Gastrocnemius medialis (tissue), 4 donors: Measurements from ENCODE around the gene INCENP. TPM values are rescaled to one million over a fixed set of nuclear protein-coding genes. Genes with fewer than 3 reads are reported as not detected.
"Not testable (repeated sequence)": the region's sequence is repeated elsewhere in the genome, so short reads cannot be mapped to it uniquely, and the experiment has no call there.

Experiments used
- ATAC-seq, 2 donors: fragments of 150-250 bp; one replicate each; pipeline ENCODE4 v1.9.1; 2016
- DNase-seq, 2 donors: peaks; one replicate each; pipeline ENCODE4 v3.0.0-alpha.2; 2019
- H3K27ac ChIP-seq, 4 donors: fragments of 200-600 bp; sonication (generic); 1 replicate in 1 of 4; 2 replicates in 3 of 4; pipeline ENCODE4 v1.5.1; 2016 to 2018; ENCODE audit warnings: mild to moderate bottlenecking in 2 of 4, moderate library complexity in 1 of 4
- H3K27me3 ChIP-seq, 3 donors: fragments of 200-600 bp; sonication (generic) in 2 of 3; 1 replicate in 1 of 3; 2 replicates in 2 of 3; pipeline versions ENCODE4 v1.5.1 to v1.6.0; 2016 to 2019; ENCODE audit warnings: mild to moderate bottlenecking in 1 of 3, moderate library complexity in 1 of 3
- H3K36me3 ChIP-seq, 2 donors: fragments of 200-600 bp; sonication (generic) in 1 of 2; one replicate each; pipeline ENCODE4 v1.5.1; 2017 to 2018
- H3K4me1 ChIP-seq, 2 donors: fragments of 200-600 bp; sonication (generic) in 1 of 2; one replicate each; pipeline ENCODE4 v1.5.1; 2016 to 2017; ENCODE audit warnings: mild to moderate bottlenecking in 2 of 2
- H3K4me3 ChIP-seq, 4 donors: fragments of 200-600 bp; sonication (generic) in 3 of 4; 1 replicate in 1 of 4; 2 replicates in 3 of 4; pipeline ENCODE4 v1.5.1; 2016 to 2019; ENCODE audit warnings: mild to moderate bottlenecking in 2 of 4
- H3K9me3 ChIP-seq, 3 donors: fragments of 200-600 bp; sonication (generic) in 2 of 3; 1 replicate in 1 of 3; 2 replicates in 2 of 3; pipeline ENCODE4 v1.5.1; 2016 to 2019
- CTCF ChIP-seq, 5 experiments: fragments of 450-650 bp in 3 of 5; fragments of 200-600 bp in 2 of 5; sonication (generic) in 2 of 5; IDR thresholded peaks in 4 of 5; conservative IDR thresholded peaks in 1 of 5; 1 replicate in 4 of 5; 2 replicates in 1 of 5; pipeline ENCODE4 v1.5.1; 2016 to 2019; ENCODE audit warnings: antibody characterized with exemption in 5 of 5, mild to moderate bottlenecking in 3 of 5, moderate library complexity in 3 of 5
- POLR2A ChIP-seq, 2 donors: fragments of 450-650 bp; IDR thresholded peaks; one replicate each; pipeline ENCODE4 v1.6.1; 2017; ENCODE audit warnings: antibody characterized with exemption in 2 of 2, mild to moderate bottlenecking in 2 of 2, moderate library complexity in 2 of 2
- in situ Hi-C, 4 donors: fragments of 200-750 bp; cut with MboI; loops; one replicate each; pipeline versions ENCODE4 v1.15.0 to v1.8.0; 2017; ENCODE audit warnings: low sequenced_read_pairs in 4 of 4
- intact Hi-C: fragments of 100-400 bp; cut with DNase I; formaldehyde crosslinking; loops from one replicate; pipeline ENCODE4 v1.15.1; 2023; ENCODE audit warnings: low total_unique reads
- total RNA-seq, 4 donors: library from RNA; depleted of rRNA; stranded (reverse); fragments of >200 nt; gene quantifications; one replicate each; pipeline versions ENCODE4 v1.1.0 to v1.2.3, GENCODE V29; 2016

The INCENP gene
- total RNA-seq, 4 donors from 2014 or later = 6.3 to 18.7 (median 13.7) TPM

DNA sequence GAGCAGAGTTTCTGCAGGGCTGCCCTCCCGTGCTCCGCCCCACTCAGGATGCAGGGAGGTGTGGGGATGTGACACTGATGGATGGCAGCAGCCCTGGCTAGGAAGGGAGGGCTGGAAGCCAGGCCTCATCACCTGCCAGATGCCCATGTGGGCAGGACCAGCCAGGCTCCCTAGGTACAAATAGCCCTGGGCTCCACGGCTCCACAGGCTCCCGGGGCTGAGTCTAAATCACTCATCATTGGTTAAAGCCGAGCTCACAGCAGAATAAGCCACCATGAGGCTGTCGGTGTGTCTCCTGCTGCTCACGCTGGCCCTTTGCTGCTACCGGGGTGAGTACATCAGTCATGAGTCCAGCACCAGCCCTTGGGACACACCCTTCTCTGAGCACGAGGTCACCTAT, 66.2 kb downstream of the INCENP start, which contains the start of gene SCGB1D1:
Gene SCGB1D1, plus strand, starts transcription at position 206 of the 400 bp plus-strand sequence. Its CDS starts 69 bp downstream, at position 275.
- in situ Hi-C loops (no loop called here), intact Hi-C loops (no loop called here)
- no peaks in the 10 kb centered on the region for H3K36me3 ChIP-seq
- H3K4me3 ChIP-seq = no peak within 1 kb of the TSS
- H3K27ac ChIP-seq = no peak within 1 kb of the TSS
- ATAC-seq (no peak), DNase-seq (no peak)
- H3K27me3 ChIP-seq = peaks cover 0 to 3% (median 0%) of the 10 kb centered on the region in 3 donors
- TF ChIP-seq POLR2A (IDR thresholded peaks at IDR 0.05) (no peak), CTCF (IDR thresholded peaks at IDR 0.05 in 4 of 5, conservative IDR thresholded peaks at IDR 0.05 in 1 of 5) (no peak)
- H3K9me3 ChIP-seq = no peaks in the 10 kb centered on the region
- no peaks in the 10 kb centered on the region for H3K4me1 ChIP-seq

- Histone ChIP-seq H3K9me3 (no peaks in the 10 kb centered on the region), H3K27me3 (no peaks in the 10 kb centered on the region), H3K4me3 (no peak overlapping the region), H3K4me1 (no peaks in the 10 kb centered on the region), H3K27ac (no peak overlapping the region), H3K36me3 (no peaks in the 10 kb centered on the region)
- intact Hi-C loops = no loop called here
- in situ Hi-C loops = no loop called here
- ATAC-seq (no peak), DNase-seq (no peak)
- no peak for TF ChIP-seq CTCF (IDR thresholded peaks at IDR 0.05 in 4 of 5, conservative IDR thresholded peaks at IDR 0.05 in 1 of 5)
- TF ChIP-seq POLR2A (IDR thresholded peaks at IDR 0.05) = no peak
Observed at GRCh38 chr11:62193952-62194351, 70.1 kb downstream of the INCENP start.

DNA sequence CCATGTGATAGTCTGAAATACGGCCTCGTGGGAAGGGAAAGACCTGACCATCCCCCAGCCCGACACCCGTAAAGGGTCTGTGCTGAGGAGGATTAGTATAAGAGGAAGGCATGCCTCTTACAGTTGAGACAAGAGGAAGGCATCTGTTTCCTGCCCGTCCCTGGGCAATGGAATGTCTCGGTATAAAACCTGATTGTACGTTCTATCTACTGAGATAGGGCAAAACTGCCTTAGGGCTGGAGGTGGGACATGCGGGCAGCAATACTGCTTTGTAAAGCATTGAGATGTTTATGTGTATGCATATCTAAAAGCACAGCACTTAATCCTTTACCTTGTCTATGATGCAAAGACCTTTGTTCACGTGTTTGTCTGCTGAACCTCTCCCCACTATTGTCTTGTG, 71.2 kb downstream of the INCENP start:
- H3K9me3 ChIP-seq, H3K27ac ChIP-seq, H3K27me3 ChIP-seq, DNase-seq, ATAC-seq, H3K4me3 ChIP-seq, intact Hi-C loops, H3K36me3 ChIP-seq, in situ Hi-C loops, H3K4me1 ChIP-seq: not testable (repeated sequence)

DNA sequence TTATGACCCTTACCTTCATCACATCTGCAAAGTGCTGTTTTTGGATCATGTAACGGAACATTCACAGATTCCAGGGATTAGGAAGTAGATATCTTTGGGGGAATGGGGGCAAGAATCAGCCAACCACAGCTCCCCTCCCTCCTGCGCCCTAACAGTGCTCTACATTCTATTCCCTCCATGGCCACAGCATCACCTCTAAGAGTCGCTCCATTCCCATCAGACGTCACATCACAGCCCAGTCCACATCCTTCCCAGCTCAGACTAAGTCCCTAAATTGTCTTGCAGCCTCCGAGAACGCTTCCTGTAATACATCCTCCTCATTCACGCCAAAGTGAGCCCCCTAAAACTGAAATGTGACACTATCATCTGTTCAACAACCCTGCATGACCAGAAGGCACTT, 72.1 kb downstream of the INCENP start:
- H3K4me3 ChIP-seq = no peak overlapping the region
- intact Hi-C loops (no loop called here), in situ Hi-C loops (no loop called here)
- H3K27ac ChIP-seq = no peak overlapping the region
- no peaks in the 10 kb centered on the region for H3K4me1 ChIP-seq
- no peaks in the 10 kb centered on the region for H3K27me3 ChIP-seq
- no peak for ATAC-seq
- TF ChIP-seq CTCF (IDR thresholded peaks at IDR 0.05 in 4 of 5, conservative IDR thresholded peaks at IDR 0.05 in 1 of 5) (no peak), POLR2A (IDR thresholded peaks at IDR 0.05) (no peak)
- no peaks in the 10 kb centered on the region for H3K9me3 ChIP-seq
- DNase-seq = no peak
- H3K36me3 ChIP-seq = no peaks in the 10 kb centered on the region

GRCh38 chr11:62197400-62197799, 73.6 kb downstream of the INCENP start:
- intact Hi-C loops, ATAC-seq, H3K27me3 ChIP-seq, H3K9me3 ChIP-seq, H3K27ac ChIP-seq, H3K36me3 ChIP-seq, DNase-seq, H3K4me1 ChIP-seq, in situ Hi-C loops, H3K4me3 ChIP-seq: not testable (repeated sequence)

DNA sequence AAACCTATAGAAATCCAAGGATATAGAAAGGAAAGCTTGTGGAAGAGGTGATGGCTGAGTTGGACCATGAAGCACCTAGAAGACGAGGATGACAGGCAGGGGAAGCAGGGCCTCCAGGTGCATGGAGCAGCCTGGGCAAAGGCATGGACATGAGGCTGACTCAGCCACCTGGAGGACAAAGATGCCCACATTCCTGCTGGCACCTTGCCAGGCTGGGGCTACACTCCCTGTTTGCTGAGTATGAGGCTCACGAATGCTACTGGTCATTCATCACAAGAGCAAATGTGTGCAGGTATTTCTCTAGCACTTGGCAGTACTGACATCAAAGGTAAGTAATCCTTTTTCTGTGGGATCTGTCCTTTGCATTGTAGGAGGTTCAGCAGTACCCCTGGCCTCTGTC, 77.6 kb downstream of the INCENP start:
- intact Hi-C loops = no loop called here
- H3K9me3 ChIP-seq = no peaks in the 10 kb centered on the region
- no peak for DNase-seq
- no peaks in the 10 kb centered on the region for H3K4me1 ChIP-seq
- H3K36me3 ChIP-seq = no peaks in the 10 kb centered on the region
- no peak for ATAC-seq
- no peak overlapping the region for H3K4me3 ChIP-seq
- no peaks in the 10 kb centered on the region for H3K27me3 ChIP-seq
- no peak overlapping the region for H3K27ac ChIP-seq
- in situ Hi-C loops = no loop called here
- TF ChIP-seq CTCF (IDR thresholded peaks at IDR 0.05 in 4 of 5, conservative IDR thresholded peaks at IDR 0.05 in 1 of 5) (no peak), POLR2A (IDR thresholded peaks at IDR 0.05) (no peak)
